ENCODE data around the gene AIFM1.

AIFM1 gene

DNA sequence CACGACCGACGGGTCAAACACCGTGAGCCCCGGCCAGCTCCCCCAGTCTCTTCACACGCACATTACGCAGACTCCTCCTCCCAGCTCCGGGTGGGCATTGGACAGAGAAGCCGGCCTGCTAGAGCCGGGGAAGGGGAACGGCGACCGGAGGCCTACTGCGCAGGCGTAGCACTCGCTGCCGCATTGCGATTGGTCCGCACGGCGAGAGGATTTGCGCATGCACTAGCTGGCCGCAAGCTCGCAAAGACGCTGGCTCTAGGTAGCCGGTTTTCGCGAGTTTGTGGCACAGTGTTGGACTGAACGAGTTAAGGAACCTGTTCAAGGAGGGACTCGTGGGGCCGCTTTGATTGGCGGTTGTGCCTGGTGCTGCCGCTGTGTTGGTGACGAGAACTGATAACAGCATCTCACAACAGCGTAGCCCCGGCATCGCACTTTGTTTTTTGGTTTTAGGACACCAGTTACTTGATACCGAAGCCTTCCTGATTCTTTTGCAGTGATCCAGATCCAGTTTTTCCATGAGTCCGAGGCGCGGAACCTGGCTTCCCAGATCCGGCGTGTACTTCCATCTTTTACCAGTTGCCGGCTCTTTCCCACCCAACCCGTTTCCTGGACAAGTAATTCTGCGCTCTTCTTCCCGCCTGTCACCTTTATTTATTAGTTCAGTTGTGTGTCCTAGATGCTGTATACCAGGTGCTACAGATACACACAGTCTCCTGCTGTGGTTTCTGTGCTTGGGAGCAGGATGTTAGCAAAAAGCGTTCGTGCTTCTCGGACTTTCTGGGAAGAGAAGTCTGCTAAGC is at the start of gene AIFM1:
Gene AIFM1 (minus strand): TSS at position 139 of the 800 bp plus-strand sequence. CDS start 185 bp downstream, outside the sequence.
- DNase-seq: peak; percentile 84

DNA sequence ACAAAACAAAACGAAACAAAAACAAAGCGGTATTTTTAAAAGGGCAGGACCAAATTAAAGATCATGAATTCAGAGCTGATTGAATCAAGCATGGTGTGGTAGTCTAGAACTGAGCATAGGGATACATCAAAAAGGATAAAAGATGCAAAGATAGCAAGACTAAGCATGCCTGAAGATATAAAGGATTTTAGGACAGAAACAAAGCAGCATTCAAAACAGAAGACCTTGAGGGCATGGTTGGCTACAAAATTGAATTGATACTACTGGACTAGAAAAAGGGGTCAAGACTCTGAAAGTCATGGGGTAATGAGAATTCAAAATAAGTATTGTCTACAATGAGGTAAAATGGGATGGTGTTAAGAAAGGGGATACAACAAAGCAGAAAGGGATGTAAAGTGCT is 47.7 kb upstream of the AIFM1 start:
- DNase-seq: no peak

DNA sequence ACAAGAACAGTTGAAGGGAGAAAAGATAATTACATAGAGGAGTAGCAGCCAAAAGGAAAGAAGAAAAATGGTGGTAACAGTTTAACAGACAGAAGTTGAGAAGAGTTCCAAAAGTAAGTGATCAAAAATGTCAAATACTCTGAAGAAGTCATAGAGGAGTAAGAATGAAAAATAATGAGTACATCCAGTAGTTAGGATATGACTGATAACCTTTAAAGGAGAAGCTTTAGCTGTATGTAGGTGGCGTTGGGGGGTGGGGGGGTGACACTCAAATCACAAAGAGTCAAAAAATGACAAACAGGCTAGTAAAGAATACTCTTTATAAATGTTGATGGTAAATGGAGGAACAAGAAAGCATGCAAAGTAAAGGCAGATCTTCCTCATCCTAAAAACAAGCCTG is 46.7 kb upstream of the AIFM1 start:
- no peak for DNase-seq

DNA sequence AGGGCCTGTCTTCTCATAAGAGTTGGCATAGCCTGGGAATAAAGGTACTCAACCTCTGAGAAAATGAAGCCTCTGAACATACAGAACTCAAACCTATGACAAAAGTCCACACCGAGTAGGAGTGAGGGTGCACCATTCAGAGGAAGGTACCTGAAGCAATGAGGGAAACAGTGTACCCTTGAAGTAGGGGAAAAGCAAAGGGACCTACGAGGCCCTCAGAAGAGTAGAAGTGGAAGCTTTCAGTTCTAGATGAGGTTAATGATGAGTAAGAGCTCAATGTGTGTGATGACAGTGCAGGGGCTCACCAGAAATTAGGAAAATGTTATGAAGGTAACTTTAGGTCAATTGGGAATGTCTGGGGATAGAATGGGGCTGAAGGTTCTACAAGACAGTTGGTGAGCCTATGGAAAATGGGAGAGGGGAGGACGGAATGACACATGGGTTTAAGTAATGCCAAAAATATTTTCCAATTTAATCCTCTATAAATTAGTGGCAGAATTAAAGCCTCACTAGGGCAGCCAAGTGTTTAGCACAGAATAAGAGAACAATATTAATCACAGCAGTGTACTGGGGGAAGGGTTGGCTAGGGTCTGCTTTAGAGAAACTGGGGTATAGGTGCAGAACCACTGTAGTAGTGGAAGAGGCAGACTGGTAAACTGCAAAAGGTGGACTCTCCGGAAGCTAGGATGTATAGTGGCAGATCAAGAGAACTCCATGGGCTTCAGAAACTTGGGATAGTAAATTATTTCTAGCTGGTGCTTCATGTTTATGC is 46.0 kb upstream of the AIFM1 start:
- DNase-seq: no peak

DNA sequence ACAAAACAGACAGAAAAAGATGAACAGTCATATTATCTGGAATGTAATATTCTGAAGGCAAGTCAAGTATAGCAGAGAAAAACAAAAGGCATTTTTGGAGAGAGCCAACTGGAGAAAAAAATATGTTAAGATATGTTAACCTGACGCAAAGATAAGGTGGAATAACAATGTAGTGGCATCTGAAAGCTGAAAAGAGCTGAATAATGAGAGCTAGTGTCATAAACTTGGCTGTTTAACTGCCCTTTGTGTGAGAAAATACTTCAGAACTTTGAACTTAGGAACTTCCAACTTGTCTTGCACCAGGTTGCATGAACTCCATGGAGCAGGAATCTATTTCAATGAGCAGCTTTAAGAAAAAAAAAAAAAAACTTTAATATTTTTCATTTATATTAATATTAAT is 39.0 kb upstream of the AIFM1 start:
- no peak for DNase-seq

DNA sequence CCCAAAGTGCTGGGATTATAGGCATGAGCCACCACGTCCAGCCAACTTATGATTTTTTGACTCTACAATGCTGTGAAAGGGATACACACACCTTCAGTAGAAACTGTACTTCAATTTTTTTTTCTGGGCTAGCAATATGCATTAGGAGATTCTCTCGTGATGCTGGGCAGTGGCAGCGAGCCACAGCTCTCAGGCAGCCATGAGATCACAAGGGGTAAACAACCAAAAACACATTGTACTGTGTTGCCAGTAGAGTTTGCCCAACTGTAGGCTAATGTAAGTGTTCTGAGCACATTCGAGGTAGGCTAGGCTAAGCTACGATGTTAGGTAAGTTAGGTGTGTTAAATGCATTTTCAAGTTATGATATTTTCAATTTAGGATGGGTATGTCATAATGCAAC is 31.8 kb upstream of the AIFM1 start:
- no peak for DNase-seq

DNA sequence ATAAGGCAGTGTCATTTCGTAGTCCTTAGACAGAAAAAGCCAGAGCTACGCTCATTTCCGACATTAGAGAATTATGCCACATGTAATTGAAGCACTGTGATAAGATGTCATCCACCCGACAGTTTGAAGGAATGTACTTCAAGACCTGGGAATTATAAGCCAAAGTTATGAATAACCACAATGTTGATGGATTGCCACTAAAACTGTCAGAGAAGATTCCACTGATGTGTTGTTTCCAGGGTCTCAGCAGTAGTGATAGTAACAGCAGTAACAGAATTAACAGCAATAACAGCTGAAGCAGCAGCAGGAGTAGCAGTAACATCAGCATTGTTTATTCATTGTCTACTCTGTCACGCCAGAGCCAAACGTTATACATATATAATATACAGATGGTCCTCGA is 30.8 kb upstream of the AIFM1 start:
- DNase-seq: no peak

DNA sequence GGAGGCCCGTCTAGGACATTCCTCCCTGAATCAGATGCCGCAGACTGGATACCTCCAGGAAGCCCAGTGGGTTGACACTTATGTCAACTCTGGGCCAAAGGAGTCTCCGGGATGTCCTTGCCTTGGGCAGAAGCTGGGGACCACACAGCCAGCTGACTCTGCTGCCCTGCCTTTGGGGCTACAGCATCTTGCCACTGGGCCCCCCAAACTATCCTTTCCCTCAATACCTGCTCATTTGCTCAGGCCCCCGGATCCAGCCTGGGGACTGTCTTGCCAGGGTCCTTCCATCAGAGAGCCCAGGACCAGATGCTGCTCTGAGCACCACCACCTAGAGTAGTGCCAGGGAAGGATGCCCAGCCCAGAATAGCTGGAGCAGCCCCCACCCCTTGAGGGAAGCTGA is 25.2 kb upstream of the AIFM1 start:
- no peak for DNase-seq

DNA sequence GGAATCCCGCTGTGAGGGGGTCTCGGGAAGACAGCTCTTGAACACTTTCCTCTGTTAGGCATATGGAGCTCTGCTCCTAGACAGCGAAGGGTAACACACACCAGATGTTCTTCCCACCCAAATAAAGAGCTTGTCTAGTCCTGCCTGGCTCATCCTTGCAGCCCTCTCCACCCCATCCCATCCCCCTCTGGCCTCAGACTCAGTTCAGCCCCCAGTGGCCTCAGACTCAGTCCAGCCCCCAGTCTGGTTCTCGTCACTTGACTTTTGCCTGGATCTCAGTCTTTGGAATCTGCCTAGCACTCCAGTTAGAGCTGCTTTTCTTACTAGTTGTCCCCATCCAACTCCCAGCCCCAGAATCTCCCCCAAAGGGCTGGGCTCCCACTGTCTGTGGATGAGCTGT is 21.0 kb upstream of the AIFM1 start:
- no peak for DNase-seq

DNA sequence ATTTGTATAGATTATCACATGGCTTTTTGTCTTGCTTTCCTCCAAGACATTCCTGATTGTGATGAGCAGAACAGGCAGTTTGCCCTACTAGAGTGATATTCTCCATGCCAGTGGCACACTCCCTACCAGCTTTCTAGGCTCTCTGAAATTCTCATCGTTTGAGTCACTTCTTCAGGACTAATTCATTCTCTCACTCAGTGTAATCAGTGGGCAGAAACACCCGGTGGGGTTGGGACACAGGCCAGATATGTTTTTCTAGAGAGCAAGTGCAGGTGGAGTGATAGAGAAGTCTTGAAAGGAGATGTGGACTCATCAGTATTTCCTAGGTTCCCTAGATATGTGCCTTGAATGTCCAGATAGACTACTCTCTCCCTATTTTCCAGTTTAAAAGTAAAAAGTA is 19.2 kb upstream of the AIFM1 start:
- DNase-seq: no peak

DNA sequence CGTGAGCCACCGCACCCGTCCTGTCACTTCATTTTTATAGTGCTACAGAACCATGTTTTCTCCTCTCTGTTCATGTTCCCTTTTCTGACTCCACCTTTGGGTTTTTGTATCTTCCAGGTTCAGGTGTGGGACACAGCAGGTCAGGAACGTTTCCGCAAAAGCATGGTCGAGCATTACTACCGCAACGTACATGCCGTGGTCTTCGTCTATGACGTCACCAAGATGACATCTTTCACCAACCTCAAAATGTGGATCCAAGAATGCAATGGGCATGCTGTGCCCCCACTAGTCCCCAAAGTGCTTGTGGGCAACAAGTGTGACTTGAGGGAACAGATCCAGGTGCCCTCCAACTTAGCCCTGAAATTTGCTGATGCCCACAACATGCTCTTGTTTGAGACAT is 18.5 kb upstream of the AIFM1 start:
- no peak for DNase-seq

DNA sequence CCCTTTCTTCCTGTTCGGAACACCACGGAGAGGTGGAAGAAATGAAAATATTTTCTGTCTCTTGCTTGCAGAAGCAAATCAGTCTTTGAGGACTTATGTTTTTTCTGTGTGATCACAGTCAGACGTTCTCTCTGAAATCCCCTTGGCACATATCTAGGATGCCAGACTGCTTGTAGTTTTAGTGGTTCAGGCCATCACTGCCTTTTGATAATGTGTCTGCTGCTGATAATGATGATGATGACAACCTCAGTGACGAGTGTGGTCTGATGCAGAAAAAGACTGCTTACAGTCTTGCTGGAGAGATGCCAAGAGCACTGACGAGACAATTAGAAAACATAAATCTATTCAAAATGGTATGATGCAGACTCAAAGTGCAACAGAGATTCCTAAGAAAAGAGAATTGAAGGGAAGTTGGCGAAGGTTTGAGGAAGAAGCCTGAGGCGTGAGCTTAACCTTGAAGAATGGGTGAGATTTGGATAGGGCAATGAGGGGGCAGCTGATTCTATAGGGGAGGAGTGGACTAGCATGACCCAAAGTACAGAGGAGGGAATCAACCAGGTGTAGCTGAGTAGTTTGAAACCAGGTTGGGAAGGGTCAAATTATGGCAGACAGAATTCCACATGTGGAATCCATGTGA is 14.1 kb upstream of the AIFM1 start:
- no peak for DNase-seq

DNA sequence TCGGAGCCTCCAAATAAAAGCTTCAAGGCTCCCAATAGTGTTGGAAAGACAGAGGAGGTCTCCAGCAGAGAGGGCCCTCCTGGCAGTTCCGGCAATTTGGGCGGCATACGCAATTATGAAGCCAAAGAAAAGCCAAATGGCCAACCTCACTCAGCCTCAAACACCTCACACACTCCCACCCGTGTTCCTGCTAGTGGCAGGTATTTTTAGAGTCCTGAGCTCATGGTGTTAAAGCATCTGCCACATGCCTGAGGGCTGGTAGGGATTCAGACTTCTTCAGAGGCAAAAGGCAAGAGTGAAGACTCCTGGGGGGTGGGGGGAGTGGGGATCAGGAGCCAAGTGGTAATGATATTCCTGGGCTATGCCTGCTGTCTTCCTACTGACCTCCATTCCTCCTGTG is 13.5 kb upstream of the AIFM1 start:
- no peak for DNase-seq

DNA sequence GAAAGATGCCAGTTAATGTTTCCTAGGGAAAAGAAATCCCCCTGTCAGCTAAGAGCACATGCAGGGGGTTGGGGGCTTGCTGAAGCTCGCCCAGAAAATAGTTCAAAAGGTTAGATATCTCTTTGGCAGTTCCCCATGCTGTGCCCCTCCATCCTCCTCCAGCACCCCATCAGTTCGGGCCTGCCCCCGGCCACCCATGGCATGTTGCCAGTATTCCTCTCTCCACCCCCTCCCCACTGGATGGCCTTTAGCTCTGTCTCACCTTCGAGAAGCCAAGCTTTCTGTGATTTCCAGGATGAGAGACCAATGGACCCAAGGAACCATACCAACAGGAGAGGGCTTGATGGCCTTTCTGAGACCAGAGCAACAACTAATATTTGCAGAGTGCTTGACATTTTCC is 11.3 kb upstream of the AIFM1 start:
- no peak for DNase-seq

DNA sequence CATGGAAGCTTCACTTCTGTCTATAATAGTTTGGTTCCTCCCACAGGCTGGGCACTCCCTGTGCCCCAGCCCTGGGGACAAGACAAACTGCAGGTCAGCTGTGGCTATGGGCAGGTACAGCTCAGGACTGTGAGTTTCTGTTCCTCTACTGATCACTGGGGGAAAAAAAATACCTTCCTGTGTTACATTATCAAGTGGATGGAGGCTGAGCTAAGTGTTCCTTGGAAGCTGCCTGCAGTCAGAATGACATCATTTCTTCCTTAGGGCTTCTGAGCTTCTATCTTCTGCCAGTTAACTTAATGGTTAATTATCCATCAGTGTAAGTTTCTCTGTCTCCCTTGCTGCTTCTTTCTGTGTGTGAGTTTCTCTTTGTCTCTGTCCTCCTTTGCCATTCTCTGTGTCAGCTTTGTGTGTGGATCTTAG is 10.7 kb upstream of the AIFM1 start:
- no peak for DNase-seq

DNA sequence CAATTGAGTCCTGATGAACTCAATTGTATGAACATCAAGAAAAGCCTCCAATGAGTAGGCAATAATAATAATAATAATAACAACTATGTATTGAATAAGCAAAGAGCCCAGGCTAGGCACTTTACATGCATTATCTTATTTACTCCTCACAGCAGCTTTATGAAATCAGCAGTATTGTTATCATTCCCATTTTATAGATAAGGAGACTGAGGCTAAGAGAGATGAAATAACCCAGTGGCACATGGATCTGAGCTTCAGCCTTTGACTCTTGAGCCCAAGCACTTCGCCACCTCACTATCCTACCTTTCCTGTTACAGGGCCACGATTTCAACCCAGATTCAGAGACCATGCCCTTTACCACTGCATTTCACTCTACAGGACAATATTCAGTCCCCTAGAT is 9.3 kb upstream of the AIFM1 start:
- DNase-seq: no peak

DNA sequence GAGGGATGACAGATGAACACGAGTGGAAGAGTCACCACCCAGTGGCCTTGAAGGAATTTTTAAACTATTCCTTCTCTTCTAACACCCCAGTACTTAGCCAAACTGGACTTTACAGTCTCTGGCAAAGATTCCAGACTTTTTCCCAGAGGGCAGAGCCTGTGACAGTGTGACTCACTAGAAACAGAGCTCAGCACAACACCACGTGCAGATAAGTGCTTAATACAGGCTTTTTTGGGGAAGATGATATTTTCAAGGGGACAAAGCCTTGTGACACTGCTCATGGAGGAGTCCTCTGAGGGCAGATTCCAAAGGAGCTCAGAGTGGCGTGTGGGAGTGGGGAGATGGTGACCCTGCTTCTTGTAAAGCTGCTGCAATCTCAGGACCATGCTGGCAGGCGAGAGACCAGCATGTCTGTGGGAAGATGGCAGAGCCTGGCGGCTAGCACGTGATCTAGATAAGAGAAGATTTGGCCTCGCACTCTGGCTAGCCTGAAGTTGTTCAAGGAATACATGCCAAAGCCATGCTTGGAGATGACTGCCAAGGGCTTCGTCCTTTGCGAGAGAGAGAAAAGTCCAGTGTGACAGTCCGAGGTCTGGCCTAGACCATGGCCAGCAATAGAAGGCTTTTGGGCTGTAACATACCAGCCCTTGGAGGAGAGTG is 8.5 kb upstream of the AIFM1 start:
- DNase-seq: no peak

DNA sequence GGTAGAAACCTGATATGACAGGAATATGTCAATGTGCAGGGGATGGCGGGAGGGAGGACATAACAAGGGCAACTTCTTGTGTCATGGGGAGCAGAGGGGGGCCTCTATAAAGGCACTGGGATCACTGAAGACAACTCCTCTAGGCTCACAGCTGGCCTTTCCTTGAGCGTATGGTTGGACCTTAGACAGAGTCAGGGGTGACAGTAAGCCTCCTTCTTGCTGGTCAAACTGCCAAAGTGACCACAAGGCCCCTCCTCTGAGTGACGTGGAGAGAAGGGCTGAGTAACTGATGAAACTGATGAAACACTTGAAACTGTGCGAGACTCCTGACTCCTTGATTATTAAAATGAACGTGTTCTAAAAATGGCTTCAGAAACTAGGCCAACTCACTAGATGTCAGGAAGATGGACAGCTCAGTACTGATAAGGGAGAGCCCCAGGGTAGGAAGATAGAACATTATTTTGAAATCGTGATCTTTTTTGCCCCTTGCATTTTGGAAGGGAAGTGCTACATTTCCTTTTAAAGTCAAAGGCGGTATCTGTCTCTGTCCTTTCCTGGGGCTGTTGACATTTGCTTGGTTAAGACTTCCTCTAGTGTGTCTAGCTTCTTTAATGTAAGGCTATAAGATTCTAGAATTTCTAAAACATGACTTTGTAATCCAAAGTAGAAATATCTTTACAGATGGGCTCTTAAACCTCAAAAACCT is 7.7 kb upstream of the AIFM1 start:
- no peak for DNase-seq

DNA sequence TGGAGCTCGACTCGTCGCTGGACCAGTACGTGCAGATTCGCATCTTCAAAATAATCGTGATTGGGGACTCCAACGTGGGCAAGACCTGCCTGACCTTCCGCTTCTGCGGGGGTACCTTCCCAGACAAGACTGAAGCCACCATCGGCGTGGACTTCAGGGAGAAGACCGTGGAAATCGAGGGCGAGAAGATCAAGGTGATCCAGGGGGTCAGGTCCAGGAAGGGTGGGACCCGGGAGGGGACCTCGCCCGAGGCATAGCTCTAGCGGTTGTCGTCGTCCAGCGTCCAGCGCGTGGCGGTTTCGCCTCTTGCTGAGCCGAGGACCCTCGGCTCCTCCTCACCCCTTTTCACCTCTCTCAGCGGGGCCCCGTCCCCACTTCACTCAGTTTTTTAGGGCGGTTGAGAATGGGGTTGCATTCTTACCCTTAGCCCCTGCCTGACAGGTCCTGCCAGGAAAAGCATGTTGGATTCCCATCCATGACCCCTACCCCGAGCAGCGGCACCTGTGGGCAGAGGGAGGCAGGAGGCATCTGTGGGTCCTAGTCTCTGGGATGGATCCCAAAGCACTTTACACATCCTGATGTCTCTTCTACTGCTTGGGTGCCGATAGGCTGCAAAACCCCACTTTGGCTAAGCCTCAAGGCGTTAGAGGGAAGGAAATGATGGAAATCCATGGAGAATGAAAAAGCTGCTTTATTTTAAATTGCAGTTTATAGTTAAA is 6.6 kb upstream of the AIFM1 start:
- no peak for DNase-seq

DNA sequence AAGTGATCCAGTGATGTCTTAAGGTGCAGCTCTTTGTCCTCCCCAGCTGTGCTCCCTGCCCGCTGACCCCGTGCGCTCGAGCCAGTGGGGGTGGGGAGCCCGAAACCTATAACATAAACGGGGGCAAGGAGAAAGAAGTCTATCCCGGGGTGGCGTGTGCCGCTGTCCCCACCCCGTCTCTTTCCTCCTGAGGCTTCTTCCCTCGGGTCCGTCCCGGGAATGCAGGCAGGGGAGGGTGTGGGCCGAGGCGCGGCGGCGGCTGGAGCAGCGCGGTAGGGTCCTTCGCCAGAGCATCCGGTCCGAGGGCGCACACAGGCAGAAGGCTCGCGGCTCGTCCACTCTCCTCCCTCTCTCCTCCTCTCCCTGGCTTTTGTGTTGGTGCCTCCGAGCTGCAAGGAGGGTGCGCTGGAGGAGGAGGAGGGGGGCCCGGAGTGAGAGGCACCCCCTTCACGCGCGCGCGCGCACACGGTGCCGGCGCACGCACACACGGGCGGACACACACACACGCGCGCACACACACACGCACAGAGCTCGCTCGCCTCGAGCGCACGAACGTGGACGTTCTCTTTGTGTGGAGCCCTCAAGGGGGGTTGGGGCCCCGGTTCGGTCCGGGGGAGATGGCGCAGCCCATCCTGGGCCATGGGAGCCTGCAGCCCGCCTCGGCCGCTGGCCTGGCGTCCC is 5.9 kb upstream of the AIFM1 start, which contains the start of gene RAB33A:
Gene RAB33A (plus strand): TSS at position 517 of the 681 bp plus-strand sequence. CDS start 101 bp downstream, at position 618.
- no peak for DNase-seq

DNA sequence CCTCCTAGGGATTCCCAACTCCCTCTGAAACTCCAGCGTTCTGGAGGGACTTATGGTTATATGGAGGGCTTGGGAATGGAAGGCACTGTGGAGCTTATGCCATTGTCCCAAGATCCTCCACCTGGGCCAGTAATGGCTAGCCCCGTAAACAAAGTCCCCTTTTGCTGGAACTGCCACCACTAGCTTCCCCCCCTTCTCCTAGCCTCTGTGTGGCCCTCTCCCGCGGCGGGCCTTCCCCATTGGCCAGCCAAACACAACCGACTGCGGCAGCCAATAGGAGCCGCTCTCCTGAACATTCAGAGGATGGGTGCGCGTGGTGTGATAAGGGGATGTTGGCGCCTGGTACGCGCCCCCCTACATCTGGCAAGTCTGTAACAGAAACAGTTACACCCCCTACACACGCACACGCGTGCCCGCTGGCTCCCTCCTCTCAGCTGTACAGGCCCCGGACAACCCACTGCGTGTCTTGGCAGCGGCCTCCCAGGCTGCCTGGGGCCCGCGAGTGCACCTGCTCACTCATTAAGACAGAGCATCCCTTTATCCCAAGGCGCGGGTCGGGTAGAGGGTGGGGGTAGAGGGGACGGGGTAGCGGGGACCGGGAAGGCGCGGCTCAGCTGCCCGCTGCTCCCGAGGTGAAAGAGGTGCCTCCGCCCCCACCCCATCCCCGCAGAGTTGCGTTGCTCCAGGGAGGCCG is 5.3 kb upstream of the AIFM1 start:
- DNase-seq: peak; percentile 70
